ENCODE results near the gene ZNF532. TPM values are rescaled to one million over a fixed set of nuclear protein-coding genes. Genes with fewer than 3 reads are reported as not detected.

ZNF532 gene
- polyA plus RNA-seq, 1 donor (not counting 4 experiments of a cell fraction or from before 2014, with no cell fraction given): 31.5 TPM

DNA sequence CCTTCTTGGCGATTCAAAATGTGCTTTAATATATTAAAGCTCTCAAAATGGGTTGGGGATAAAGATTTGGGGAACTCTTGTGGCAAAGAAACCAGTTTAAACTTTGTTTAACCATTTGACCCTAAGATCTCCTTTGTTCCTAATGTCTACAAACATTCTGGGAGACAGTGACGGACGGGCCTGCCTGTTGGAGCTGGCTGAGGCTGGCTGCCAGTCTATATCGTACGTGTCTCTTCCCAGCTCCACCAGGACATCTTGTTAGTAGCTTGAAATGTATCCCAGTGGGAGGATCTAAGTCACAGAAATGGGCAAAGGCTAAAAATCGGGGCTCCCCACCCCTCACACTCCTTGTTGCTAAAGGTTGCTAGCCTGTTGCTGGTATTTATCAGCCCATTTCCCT lies 30.7 kb downstream of the ZNF532 start:
- Histone ChIP-seq H3K4me3 (ENCODE audit: control insufficient read depth in 2 of 3, extremely low read depth in 1 of 3, insufficient read depth in 2 of 3, low read depth in 1 of 3, low read length in 3 of 3) (no peak overlapping the region), H3K27me3 (ENCODE audit: control insufficient read depth, extremely low read depth, insufficient read depth, low read length) (no peaks in the 10 kb centered on the region), H3K9me3 (ENCODE audit: control insufficient read depth, low read depth, low read length) (no peaks in the 10 kb centered on the region), H3K4me2 (ENCODE audit: control insufficient read depth, extremely low read depth, insufficient read depth, low read depth, low read length) (no peak overlapping the region), H4K20me1 (ENCODE audit: control insufficient read depth, extremely low read depth, insufficient read depth, low read length) (peaks cover 2% of the 10 kb centered on the region), H3K27ac (ENCODE audit: control insufficient read depth, insufficient read depth, low read length) (no peak overlapping the region), H3K79me2 (ENCODE audit: control insufficient read depth, insufficient read depth, low read length) (peaks cover 1% of the 10 kb centered on the region), H3K9me1 (ENCODE audit: control insufficient read depth, extremely low read depth, insufficient read depth, low read length) (no peaks in the 10 kb centered on the region), H3K4me1 (ENCODE audit: control insufficient read depth, extremely low read depth, insufficient read depth, low read length) (peaks cover 11% of the 10 kb centered on the region), H2AFZ (ENCODE audit: control insufficient read depth, low read length) (no peak overlapping the region), H3K36me3 (ENCODE audit: control insufficient read depth in 2 of 2, extremely low read depth in 1 of 2, insufficient read depth in 2 of 2, low read length in 2 of 2) (peaks cover 0 to 8% of the 10 kb centered on the region in 2 experiments), H3K9ac (ENCODE audit: control insufficient read depth, extremely low read depth, insufficient read depth, low read length) (no peak overlapping the region)
- no peak for FAIRE-seq
- DNase-seq (ENCODE audit: low read depth, low spot score): no peak
- dilution Hi-C loops (cut with MboI; ENCODE audit: extremely low pct_ligation_motif_present, low sequenced_read_pairs): no loop called here
- TF ChIP-seq, protein P1, sequence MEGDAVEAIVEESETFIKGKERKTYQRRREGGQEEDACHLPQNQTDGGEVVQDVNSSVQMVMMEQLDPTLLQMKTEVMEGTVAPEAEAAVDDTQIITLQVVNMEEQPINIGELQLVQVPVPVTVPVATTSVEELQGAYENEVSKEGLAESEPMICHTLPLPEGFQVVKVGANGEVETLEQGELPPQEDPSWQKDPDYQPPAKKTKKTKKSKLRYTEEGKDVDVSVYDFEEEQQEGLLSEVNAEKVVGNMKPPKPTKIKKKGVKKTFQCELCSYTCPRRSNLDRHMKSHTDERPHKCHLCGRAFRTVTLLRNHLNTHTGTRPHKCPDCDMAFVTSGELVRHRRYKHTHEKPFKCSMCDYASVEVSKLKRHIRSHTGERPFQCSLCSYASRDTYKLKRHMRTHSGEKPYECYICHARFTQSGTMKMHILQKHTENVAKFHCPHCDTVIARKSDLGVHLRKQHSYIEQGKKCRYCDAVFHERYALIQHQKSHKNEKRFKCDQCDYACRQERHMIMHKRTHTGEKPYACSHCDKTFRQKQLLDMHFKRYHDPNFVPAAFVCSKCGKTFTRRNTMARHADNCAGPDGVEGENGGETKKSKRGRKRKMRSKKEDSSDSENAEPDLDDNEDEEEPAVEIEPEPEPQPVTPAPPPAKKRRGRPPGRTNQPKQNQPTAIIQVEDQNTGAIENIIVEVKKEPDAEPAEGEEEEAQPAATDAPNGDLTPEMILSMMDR (optimal IDR thresholded peaks at IDR 0.05 in 1 of 3, IDR thresholded peaks at IDR 0.05 in 1 of 3, conservative IDR thresholded peaks at IDR 0.05 in 1 of 3; ENCODE audit: extremely low read depth in 1 of 3, insufficient read depth in 2 of 3, low read length in 3 of 3): no peak
- TF ChIP-seq EZH2 (IDR thresholded peaks at IDR 0.05; ENCODE audit: low read length): no peak

GRCh38 chr18:58896268-58896667 lies 31.6 kb downstream of the ZNF532 start:
- Histone ChIP-seq H3K9ac (ENCODE audit: control insufficient read depth, extremely low read depth, insufficient read depth, low read length) (no peak overlapping the region), H3K9me1 (ENCODE audit: control insufficient read depth, extremely low read depth, insufficient read depth, low read length) (no peaks in the 10 kb centered on the region), H3K4me1 (ENCODE audit: control insufficient read depth, extremely low read depth, insufficient read depth, low read length) (peaks cover 11% of the 10 kb centered on the region), H3K9me3 (ENCODE audit: control insufficient read depth, low read depth, low read length) (no peaks in the 10 kb centered on the region), H3K4me2 (ENCODE audit: control insufficient read depth, extremely low read depth, insufficient read depth, low read depth, low read length) (no peak overlapping the region), H3K4me3 (ENCODE audit: control insufficient read depth in 2 of 3, extremely low read depth in 1 of 3, insufficient read depth in 2 of 3, low read depth in 1 of 3, low read length in 3 of 3) (no peak overlapping the region), H3K27ac (ENCODE audit: control insufficient read depth, insufficient read depth, low read length) (no peak overlapping the region), H3K36me3 (ENCODE audit: control insufficient read depth in 2 of 2, extremely low read depth in 1 of 2, insufficient read depth in 2 of 2, low read length in 2 of 2) (peaks cover 0 to 8% of the 10 kb centered on the region in 2 experiments), H3K79me2 (ENCODE audit: control insufficient read depth, insufficient read depth, low read length) (peaks cover 1% of the 10 kb centered on the region), H3K27me3 (ENCODE audit: control insufficient read depth, extremely low read depth, insufficient read depth, low read length) (no peaks in the 10 kb centered on the region), H4K20me1 (ENCODE audit: control insufficient read depth, extremely low read depth, insufficient read depth, low read length) (peaks cover 2% of the 10 kb centered on the region), H2AFZ (ENCODE audit: control insufficient read depth, low read length) (no peak overlapping the region)
- peak; percentile 5 for FAIRE-seq
- DNase-seq (ENCODE audit: low read depth, low spot score): no peak
- TF ChIP-seq EZH2 (IDR thresholded peaks at IDR 0.05; ENCODE audit: low read length): no peak
- TF ChIP-seq, protein P1 (optimal IDR thresholded peaks at IDR 0.05 in 1 of 3, IDR thresholded peaks at IDR 0.05 in 1 of 3, conservative IDR thresholded peaks at IDR 0.05 in 1 of 3; ENCODE audit: extremely low read depth in 1 of 3, insufficient read depth in 2 of 3, low read length in 3 of 3): no peak
- dilution Hi-C loops (cut with MboI; ENCODE audit: extremely low pct_ligation_motif_present, low sequenced_read_pairs): no loop called here

All from keratinocyte (primary cell).